Karpas-422 (cell line): ENCODE data around the gene HOXC11. TPM values are rescaled to one million over a fixed set of nuclear protein-coding genes. Genes with fewer than 3 reads are reported as not detected.

Experiments
- DNase-seq: peaks from one replicate; pipeline ENCODE4 v3.0.0-alpha.2; 2015
- H2AFZ ChIP-seq: fragments of 200-600 bp; sonication (generic); 2 replicates; pipeline ENCODE4 v1.6.1; 2014; ENCODE audit warnings: antibody characterized with exemption, low read length, mixed read lengths
- H3K27ac ChIP-seq: fragments of 200-600 bp; sonication (generic); 2 replicates; pipeline ENCODE4 v1.5.1; 2014; ENCODE audit warnings: mild to moderate bottlenecking, low read length, moderate library complexity
- H3K27me3 ChIP-seq: fragments of 200-600 bp; sonication (generic); 2 replicates; pipeline ENCODE4 v1.6.1; 2014; ENCODE audit warnings: low read length, mixed read lengths
- H3K36me3 ChIP-seq: fragments of 200-600 bp; sonication (generic); 2 replicates; pipeline ENCODE4 v1.6.1; 2014; ENCODE audit warnings: low read length, mixed read lengths; ENCODE audit not compliant: insufficient read depth
- H3K4me1 ChIP-seq: fragments of 200-600 bp; sonication (generic); 2 replicates; pipeline ENCODE4 v1.6.1; 2014; ENCODE audit warnings: mild to moderate bottlenecking, low read length, mixed read lengths
- H3K4me2 ChIP-seq: fragments of 200-600 bp; sonication (generic); 2 replicates; pipeline ENCODE4 v1.6.1; 2014; ENCODE audit warnings: low read length, low read depth, mild to moderate bottlenecking; ENCODE audit not compliant: poor library complexity, severe bottlenecking
- H3K4me3 ChIP-seq: fragments of 200-600 bp; sonication (generic); 2 replicates; pipeline ENCODE4 v1.5.1; 2014; ENCODE audit warnings: mild to moderate bottlenecking, antibody characterized with exemption, low read length, mixed read lengths
- H3K79me2 ChIP-seq: fragments of 200-600 bp; sonication (generic); 2 replicates; pipeline ENCODE4 v1.6.1; 2014; ENCODE audit warnings: mild to moderate bottlenecking, low read length, mixed read lengths
- H3K9ac ChIP-seq: fragments of 200-600 bp; sonication (generic); 2 replicates; pipeline ENCODE4 v1.6.0; 2014; ENCODE audit warnings: low read length
- H3K9me2 ChIP-seq: fragments of 200-600 bp; sonication (generic), shearing (Covaris generic); replicated peaks from 2 replicates; pipeline ENCODE4 v1.6.0; 2014; ENCODE audit warnings: mild to moderate bottlenecking, low read length, moderate library complexity; ENCODE audit not compliant: insufficient read depth
- H3K9me3 ChIP-seq: fragments of 300-700, 200-600 bp; sonication (generic); 2 replicates; pipeline ENCODE4 v1.6.1; 2014; ENCODE audit warnings: low read length, mixed read lengths
- H4K20me1 ChIP-seq: fragments of 200-600 bp; sonication (generic); 2 replicates; pipeline ENCODE4 v1.6.1; 2014; ENCODE audit warnings: mild to moderate bottlenecking, antibody characterized with exemption, low read length, low read depth; ENCODE audit not compliant: insufficient read depth
- total RNA-seq: library from RNA; depleted of rRNA; stranded (reverse); fragments of >200 nt; shearing (Covaris generic); gene quantifications from 2 replicates; pipeline ENCODE4 v1.2.3, GENCODE V29; 2014; ENCODE audit warnings: low replicate concordance

Gene HOXC11
- total RNA-seq, 1 experiment from 2014 or later: not detected

- H3K4me3 ChIP-seq: no peak overlapping the region
- H4K20me1 ChIP-seq: no peaks in the 10 kb centered on the region
- H3K36me3 ChIP-seq: no peaks in the 10 kb centered on the region
- no peak for DNase-seq
- no peaks in the 10 kb centered on the region for H3K79me2 ChIP-seq
- H3K27ac ChIP-seq: no peak overlapping the region
- no peaks in the 10 kb centered on the region for H3K9me3 ChIP-seq
- H3K9me2 ChIP-seq: no peaks in the 10 kb centered on the region
- no peaks in the 10 kb centered on the region for H3K27me3 ChIP-seq
- H2AFZ ChIP-seq: no peak overlapping the region
- no peak overlapping the region for H3K9ac ChIP-seq
- peaks cover 18% of the 10 kb centered on the region for H3K4me1 ChIP-seq
- peak overlapping the region; percentile 60 for H3K4me2 ChIP-seq
Measured at GRCh38 chr12:53994264-53995001, 21.5 kb downstream of the HOXC11 start.

- H3K9ac ChIP-seq: no peak overlapping the region; the same call in 1 of the 2 replicates
- no peaks in the 10 kb centered on the region for H3K9me3 ChIP-seq
- H3K36me3 ChIP-seq: no peaks in the 10 kb centered on the region
- no peak overlapping the region for H2AFZ ChIP-seq
- no peaks in the 10 kb centered on the region for H3K27me3 ChIP-seq
- DNase-seq: no peak
- peaks cover 14% of the 10 kb centered on the region for H3K4me1 ChIP-seq
- no peak overlapping the region for H3K27ac ChIP-seq
- no peaks in the 10 kb centered on the region for H4K20me1 ChIP-seq
- no peaks in the 10 kb centered on the region for H3K79me2 ChIP-seq
- H3K4me3 ChIP-seq: peak overlapping the region; percentile 57; the same call in 1 of the 2 replicates
- H3K4me2 ChIP-seq: peak overlapping the region; percentile 60
- no peaks in the 10 kb centered on the region for H3K9me2 ChIP-seq
Measured at GRCh38 chr12:53995002-53995377, 22.1 kb downstream of the HOXC11 start.

GRCh38 chr12:53995378-53996239 lies 22.7 kb downstream of the HOXC11 start:
- Histone ChIP-seq H3K4me1 (peaks cover 14% of the 10 kb centered on the region), H3K4me3 (peak overlapping the region; percentile 57; the same call in 1 of the 2 replicates), H3K27me3 (no peaks in the 10 kb centered on the region), H3K79me2 (no peaks in the 10 kb centered on the region), H3K27ac (no peak overlapping the region), H3K9ac (peak overlapping the region; percentile 64), H3K9me3 (no peaks in the 10 kb centered on the region), H3K9me2 (no peaks in the 10 kb centered on the region), H3K36me3 (no peaks in the 10 kb centered on the region), H3K4me2 (peak overlapping the region; percentile 60), H2AFZ (peak overlapping the region; percentile 48; the same call in 1 of the 2 replicates), H4K20me1 (no peaks in the 10 kb centered on the region)
- no peak for DNase-seq

- 0 out of 2 replicates have a peak overlapping the region, but pooled peaks have one; percentile 48 for H2AFZ ChIP-seq
- H3K4me3 ChIP-seq: peak overlapping the region; percentile 57; the same call in 1 of the 2 replicates
Measured at GRCh38 chr12:53996240-53997203, 23.6 kb downstream of the HOXC11 start.

GRCh38 chr12:53997204-53998109 lies 24.5 kb downstream of the HOXC11 start:
- Histone ChIP-seq H3K27ac (no peak overlapping the region), H3K9me3 (no peaks in the 10 kb centered on the region), H3K9me2 (no peaks in the 10 kb centered on the region), H3K4me1 (peaks cover 14% of the 10 kb centered on the region), H3K9ac (no peak overlapping the region), H3K36me3 (no peaks in the 10 kb centered on the region), H2AFZ (no peak overlapping the region), H3K27me3 (no peaks in the 10 kb centered on the region), H3K4me3 (no peak overlapping the region), H4K20me1 (no peaks in the 10 kb centered on the region), H3K79me2 (no peaks in the 10 kb centered on the region), H3K4me2 (no peak overlapping the region)
- DNase-seq: no peak

More at GRCh38 chr12:53996240-53997203, 23.6 kb downstream of the HOXC11 start:
- no peak for DNase-seq
- no peaks in the 10 kb centered on the region for H3K9me2 ChIP-seq
- H3K36me3 ChIP-seq: no peaks in the 10 kb centered on the region
- H3K4me1 ChIP-seq: peaks cover 14% of the 10 kb centered on the region
- no peak overlapping the region for H3K27ac ChIP-seq
- no peaks in the 10 kb centered on the region for H3K9me3 ChIP-seq
- H3K9ac ChIP-seq: peak overlapping the region; percentile 64; the same call in 1 of the 2 replicates
- H3K27me3 ChIP-seq: no peaks in the 10 kb centered on the region
- peak overlapping the region; percentile 60 for H3K4me2 ChIP-seq
- no peaks in the 10 kb centered on the region for H3K79me2 ChIP-seq
- no peaks in the 10 kb centered on the region for H4K20me1 ChIP-seq

GRCh38 chr12:53998110-53998899 lies 25.4 kb downstream of the HOXC11 start:
- H3K4me1 ChIP-seq: peaks cover 14% of the 10 kb centered on the region
- H3K4me3 ChIP-seq: no peak overlapping the region
- H3K4me2 ChIP-seq: no peak overlapping the region

GRCh38 chr12:53998900-53999236 lies 25.9 kb downstream of the HOXC11 start:
- peaks cover 14% of the 10 kb centered on the region for H3K4me1 ChIP-seq
- H3K27ac ChIP-seq: no peak overlapping the region
- no peak overlapping the region for H3K4me2 ChIP-seq
- no peak overlapping the region for H3K4me3 ChIP-seq
- H4K20me1 ChIP-seq: no peaks in the 10 kb centered on the region
- no peaks in the 10 kb centered on the region for H3K36me3 ChIP-seq
- no peaks in the 10 kb centered on the region for H3K9me3 ChIP-seq
- DNase-seq: no peak
- no peak overlapping the region for H2AFZ ChIP-seq
- H3K79me2 ChIP-seq: no peaks in the 10 kb centered on the region
- no peaks in the 10 kb centered on the region for H3K9me2 ChIP-seq
- H3K9ac ChIP-seq: no peak overlapping the region
- H3K27me3 ChIP-seq: no peaks in the 10 kb centered on the region

More at GRCh38 chr12:53998110-53998899, 25.4 kb downstream of the HOXC11 start:
- Histone ChIP-seq H3K9ac (no peak overlapping the region), H3K9me3 (no peaks in the 10 kb centered on the region), H2AFZ (no peak overlapping the region), H3K27me3 (no peaks in the 10 kb centered on the region), H3K79me2 (no peaks in the 10 kb centered on the region), H3K9me2 (no peaks in the 10 kb centered on the region), H3K36me3 (no peaks in the 10 kb centered on the region), H3K27ac (no peak overlapping the region), H4K20me1 (no peaks in the 10 kb centered on the region)
- no peak for DNase-seq
